ENCODE measurements around the gene PRSS16.

DNA sequence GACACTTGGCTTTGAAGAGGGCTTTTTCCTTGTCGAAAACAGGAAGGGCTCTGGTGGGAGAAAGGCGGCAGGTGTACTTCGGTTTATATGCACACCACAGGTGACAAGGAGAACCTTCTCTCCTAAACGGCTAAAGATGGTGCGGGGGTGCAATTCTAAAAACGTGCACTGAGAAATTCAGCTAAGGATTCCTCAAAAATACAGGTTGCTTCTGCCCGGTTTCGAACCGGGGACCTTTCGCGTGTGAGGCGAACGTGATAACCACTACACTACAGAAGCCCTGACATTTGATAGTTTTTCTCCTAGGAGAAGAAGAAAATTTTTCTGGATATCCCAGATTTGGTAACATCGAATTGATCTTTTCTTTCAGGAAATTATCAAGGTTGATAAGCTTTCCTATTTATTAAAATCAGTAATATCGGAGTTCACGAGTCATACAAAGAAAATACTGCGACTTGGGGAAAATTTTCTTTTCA lies 32.6 kb downstream of the PRSS16 start:
- TF ChIP-seq, protein P1, sequence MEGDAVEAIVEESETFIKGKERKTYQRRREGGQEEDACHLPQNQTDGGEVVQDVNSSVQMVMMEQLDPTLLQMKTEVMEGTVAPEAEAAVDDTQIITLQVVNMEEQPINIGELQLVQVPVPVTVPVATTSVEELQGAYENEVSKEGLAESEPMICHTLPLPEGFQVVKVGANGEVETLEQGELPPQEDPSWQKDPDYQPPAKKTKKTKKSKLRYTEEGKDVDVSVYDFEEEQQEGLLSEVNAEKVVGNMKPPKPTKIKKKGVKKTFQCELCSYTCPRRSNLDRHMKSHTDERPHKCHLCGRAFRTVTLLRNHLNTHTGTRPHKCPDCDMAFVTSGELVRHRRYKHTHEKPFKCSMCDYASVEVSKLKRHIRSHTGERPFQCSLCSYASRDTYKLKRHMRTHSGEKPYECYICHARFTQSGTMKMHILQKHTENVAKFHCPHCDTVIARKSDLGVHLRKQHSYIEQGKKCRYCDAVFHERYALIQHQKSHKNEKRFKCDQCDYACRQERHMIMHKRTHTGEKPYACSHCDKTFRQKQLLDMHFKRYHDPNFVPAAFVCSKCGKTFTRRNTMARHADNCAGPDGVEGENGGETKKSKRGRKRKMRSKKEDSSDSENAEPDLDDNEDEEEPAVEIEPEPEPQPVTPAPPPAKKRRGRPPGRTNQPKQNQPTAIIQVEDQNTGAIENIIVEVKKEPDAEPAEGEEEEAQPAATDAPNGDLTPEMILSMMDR (IDR thresholded peaks at IDR 0.05), result no peak
- no peak for TF ChIP-seq POLR2A (IDR thresholded peaks at IDR 0.05)
- no peak for TF ChIP-seq EP300 (IDR thresholded peaks at IDR 0.05)
